ENCODE results near the gene NAA15.

NAA15 gene

GRCh38 chr4:139454111-139455045 lies 153.1 kb downstream of the NAA15 start, which contains the start of gene RAB33B:
Gene RAB33B (plus strand): TSS chr4:139454121. CDS start chr4:139454196, 75 bp downstream.
- Histone ChIP-seq H3K9me2 (replicated peaks; ENCODE audit: low read depth, low read length) (no peaks in the 10 kb centered on the region), H3K36me3 (ENCODE audit: insufficient read depth, low read length) (no peaks in the 10 kb centered on the region), H4K20me1 (ENCODE audit: insufficient read depth, low read length, poor library complexity, severe bottlenecking) (peaks cover 35% of the 10 kb centered on the region), H3K4me1 (ENCODE audit: insufficient read depth, low read length, poor library complexity, severe bottlenecking) (peaks cover 58% of the 10 kb centered on the region), H2AFZ (ENCODE audit: low read length) (peak within 1 kb of the TSS; percentile 92), H3K4me3 (ENCODE audit: low read length, poor library complexity, severe bottlenecking) (peak within 1 kb of the TSS; percentile 80), H3K27me3 (ENCODE audit: insufficient read depth, low read length, poor library complexity, severe bottlenecking) (no peaks in the 10 kb centered on the region), H3F3A (ENCODE audit: low read depth) (peaks cover 7% of the 10 kb centered on the region; the same call in 1 of the 2 replicates), H3K4me2 (ENCODE audit: low read depth, low read length, poor library complexity, severe bottlenecking) (peak within 1 kb of the TSS; percentile 95), H3K79me2 (ENCODE audit: insufficient read depth, low read length) (peaks cover 54% of the 10 kb centered on the region), H3K9ac (ENCODE audit: low read depth, low read length, poor library complexity, severe bottlenecking) (peak within 1 kb of the TSS; percentile 88), H3K9me3 (ENCODE audit: insufficient read depth, low read depth, low read length) (no peaks in the 10 kb centered on the region)
- TF ChIP-seq EZH2phosphoT487 (IDR thresholded peaks at IDR 0.05; ENCODE audit: borderline replicate concordance) (no peak), CTCF (conservative IDR thresholded peaks at IDR 0.05; ENCODE audit: low read length) (no peak)

- no peak overlapping the region for H2AFZ ChIP-seq (ENCODE audit: low read length)
- TF ChIP-seq EZH2phosphoT487 (IDR thresholded peaks at IDR 0.05; ENCODE audit: borderline replicate concordance) (no peak), CTCF (conservative IDR thresholded peaks at IDR 0.05; ENCODE audit: low read length) (no peak)
These were observed 153.8 kb downstream of the NAA15 start for GRCh38 chr4:139455126-139455538.

GRCh38 chr4:139457318-139457717 lies 156.0 kb downstream of the NAA15 start:
- H3K4me3 ChIP-seq (ENCODE audit: low read length, poor library complexity, severe bottlenecking) = peak overlapping the region; percentile 80
- H4K20me1 ChIP-seq (ENCODE audit: insufficient read depth, low read length, poor library complexity, severe bottlenecking) = peaks cover 35% of the 10 kb centered on the region

More at GRCh38 chr4:139455126-139455538, 153.8 kb downstream of the NAA15 start:
- H3K27me3 ChIP-seq (ENCODE audit: insufficient read depth, low read length, poor library complexity, severe bottlenecking) = no peaks in the 10 kb centered on the region
- peak overlapping the region; percentile 80 for H3K4me3 ChIP-seq (ENCODE audit: low read length, poor library complexity, severe bottlenecking)
- H3K9me2 ChIP-seq (replicated peaks; ENCODE audit: low read depth, low read length) = no peaks in the 10 kb centered on the region
- peaks cover 54% of the 10 kb centered on the region for H3K79me2 ChIP-seq (ENCODE audit: insufficient read depth, low read length)
- no peaks in the 10 kb centered on the region for H3K36me3 ChIP-seq (ENCODE audit: insufficient read depth, low read length)
- peak overlapping the region; percentile 88 for H3K9ac ChIP-seq (ENCODE audit: low read depth, low read length, poor library complexity, severe bottlenecking)
- peaks cover 7% of the 10 kb centered on the region; the same call in 1 of the 2 replicates for H3F3A ChIP-seq (ENCODE audit: low read depth)
- H3K9me3 ChIP-seq (ENCODE audit: insufficient read depth, low read depth, low read length) = no peaks in the 10 kb centered on the region
- H4K20me1 ChIP-seq (ENCODE audit: insufficient read depth, low read length, poor library complexity, severe bottlenecking) = peaks cover 35% of the 10 kb centered on the region
- H3K4me1 ChIP-seq (ENCODE audit: insufficient read depth, low read length, poor library complexity, severe bottlenecking) = peaks cover 58% of the 10 kb centered on the region
- H3K4me2 ChIP-seq (ENCODE audit: low read depth, low read length, poor library complexity, severe bottlenecking) = peak overlapping the region; percentile 78

More at GRCh38 chr4:139457318-139457717, 156.0 kb downstream of the NAA15 start:
- TF ChIP-seq CTCF (conservative IDR thresholded peaks at IDR 0.05; ENCODE audit: low read length) (no peak), EZH2phosphoT487 (IDR thresholded peaks at IDR 0.05; ENCODE audit: borderline replicate concordance) (no peak)
- Histone ChIP-seq H3K79me2 (ENCODE audit: insufficient read depth, low read length) (peaks cover 52% of the 10 kb centered on the region), H3K9me2 (replicated peaks; ENCODE audit: low read depth, low read length) (no peaks in the 10 kb centered on the region), H3K36me3 (ENCODE audit: insufficient read depth, low read length) (no peaks in the 10 kb centered on the region), H3K9me3 (ENCODE audit: insufficient read depth, low read depth, low read length) (no peaks in the 10 kb centered on the region), H3K9ac (ENCODE audit: low read depth, low read length, poor library complexity, severe bottlenecking) (peak overlapping the region; percentile 3), H3K4me1 (ENCODE audit: insufficient read depth, low read length, poor library complexity, severe bottlenecking) (peaks cover 49% of the 10 kb centered on the region), H2AFZ (ENCODE audit: low read length) (no peak overlapping the region), H3K27me3 (ENCODE audit: insufficient read depth, low read length, poor library complexity, severe bottlenecking) (no peaks in the 10 kb centered on the region), H3K4me2 (ENCODE audit: low read depth, low read length, poor library complexity, severe bottlenecking) (peak overlapping the region; percentile 78), H3F3A (ENCODE audit: low read depth) (peaks cover 7% of the 10 kb centered on the region; the same call in 1 of the 2 replicates)

Data from Loucy (cell line).